ENCODE results near the gene CCRL2.

Gene CCRL2

GRCh38 chr3:46456118-46456517 lies 49.1 kb downstream of the CCRL2 start:
- no peak for DNase-seq
